Aorta (tissue), 5 donors: Measurements from ENCODE around the gene ADCY10. TPM values are rescaled to one million over a fixed set of nuclear protein-coding genes. Genes with fewer than 3 reads are reported as not detected.
"Not testable (repeated sequence)": the region's sequence is repeated elsewhere in the genome, so short reads cannot be mapped to it uniquely, and the experiment has no call there.

Source experiments
- ATAC-seq: fragments of 200-7000 bp; cut with Tn5 transposase; one replicate; pipeline ENCODE4 v1.9.1; 2022; ENCODE audit warnings: moderate library complexity; ENCODE audit not compliant: low FRiP score
- DNase-seq, 2 donors: peaks; one replicate each; pipeline ENCODE4 v3.0.0-alpha.2; 2020
- H3K27ac ChIP-seq, 2 donors: one replicate each; pipeline ENCODE4 v1.5.1; 2013; ENCODE audit warnings: low read length in 2 of 2, mild to moderate bottlenecking in 2 of 2, moderate library complexity in 2 of 2, control low read depth in 1 of 2, inconsistent platforms in 1 of 2, low read depth in 1 of 2
- H3K27me3 ChIP-seq, 2 donors: one replicate each; pipeline ENCODE4 v1.6.1; 2013; ENCODE audit warnings: control low read depth in 1 of 2, low read length in 1 of 2, mild to moderate bottlenecking in 1 of 2, moderate library complexity in 1 of 2; ENCODE audit not compliant: insufficient read depth in 2 of 2, control insufficient read depth in 1 of 2
- H3K36me3 ChIP-seq, 2 donors: one replicate each; pipeline ENCODE4 v1.6.1; 2013; ENCODE audit warnings: control low read depth in 1 of 2, low read length in 1 of 2, mild to moderate bottlenecking in 1 of 2; ENCODE audit not compliant: insufficient read depth in 2 of 2, control insufficient read depth in 1 of 2
- H3K4me1 ChIP-seq, 2 donors: one replicate each; pipeline ENCODE4 v1.6.1; 2013; ENCODE audit warnings: low read length in 2 of 2, control low read depth in 1 of 2, mild to moderate bottlenecking in 1 of 2, moderate library complexity in 1 of 2; ENCODE audit not compliant: insufficient read depth in 2 of 2, control insufficient read depth in 1 of 2
- H3K4me3 ChIP-seq, 2 donors: one replicate each; pipeline ENCODE4 v1.5.1; 2013; ENCODE audit warnings: low read length in 2 of 2, control low read depth in 1 of 2, mild to moderate bottlenecking in 1 of 2
- H3K9me3 ChIP-seq: one replicate; pipeline ENCODE4 v1.6.1; 2013; ENCODE audit warnings: mild to moderate bottlenecking, low read length; ENCODE audit not compliant: control insufficient read depth
- WGBS, 2 donors: extraction: QIAGEN DNeasy Blood & Tissue Kit; methylation state at CpG; one replicate each; pipeline ENCODE4 v1.1.7; 2013; 5-methylcytosine and 5-hydroxymethylcytosine counted together
- intact Hi-C, 2 donors: fragments of 100-400 bp; cut with DNase I; formaldehyde crosslinking; loops; one replicate each; pipeline versions ENCODE4 v1.14.2 to v1.15.0; 2022
- polyA plus RNA-seq, 2 donors: library from polyadenylated mRNA; stranded (reverse); fragments of 200-250 nt; gene quantifications; one replicate each; pipeline ENCODE4 v1.2.3, GENCODE V29; 2013
- total RNA-seq, 2 donors: library from RNA; stranded (reverse); fragmentation: NEBNext Ultra II Directional; extraction: Animal tissue kit (Norgen Biotek cat#: 25700); gene quantifications; one replicate each; pipeline ENCODE4 v1.2.1, GENCODE V29; 2021
- donor health status: healthy with polysubstance abuse.
- donor health status: Bipolar disorder and iron deficiency.
- donor health status: DM: no; HTN: no; CAD: no.
- donor health status: DM: no; HTN: no; CAD: no.
- donor health status: DM: yes; HTN: yes; CAD: no.

ADCY10 gene
- total and polyA plus RNA-seq, 4 donors: 0.13 to 0.24 (median 0.16) TPM

DNA sequence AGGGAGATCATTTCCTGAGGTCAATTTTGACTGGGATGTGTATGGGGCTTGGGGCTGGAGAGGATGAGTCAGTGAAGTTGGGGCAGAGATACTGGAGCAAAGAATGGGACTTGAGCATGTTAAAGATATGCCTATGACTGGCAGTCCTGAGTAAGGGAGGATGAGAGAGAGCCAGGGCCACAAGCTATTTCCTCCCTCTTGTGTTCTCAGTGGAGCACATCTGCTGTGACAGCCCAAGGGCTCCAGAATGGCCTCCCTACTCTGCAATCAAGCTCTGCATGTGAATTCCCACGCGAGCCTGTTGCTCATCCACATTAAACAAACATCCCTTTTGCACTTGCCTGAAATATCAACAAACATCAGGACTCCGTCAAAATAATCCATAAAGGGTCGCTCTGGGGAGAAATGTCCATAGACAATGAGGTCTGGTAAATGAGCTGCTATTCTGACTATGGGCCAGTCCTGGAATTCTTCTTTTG is 9.2 kb downstream of the ADCY10 start:
- no peaks in the 10 kb centered on the region for H3K9me3 ChIP-seq

DNA sequence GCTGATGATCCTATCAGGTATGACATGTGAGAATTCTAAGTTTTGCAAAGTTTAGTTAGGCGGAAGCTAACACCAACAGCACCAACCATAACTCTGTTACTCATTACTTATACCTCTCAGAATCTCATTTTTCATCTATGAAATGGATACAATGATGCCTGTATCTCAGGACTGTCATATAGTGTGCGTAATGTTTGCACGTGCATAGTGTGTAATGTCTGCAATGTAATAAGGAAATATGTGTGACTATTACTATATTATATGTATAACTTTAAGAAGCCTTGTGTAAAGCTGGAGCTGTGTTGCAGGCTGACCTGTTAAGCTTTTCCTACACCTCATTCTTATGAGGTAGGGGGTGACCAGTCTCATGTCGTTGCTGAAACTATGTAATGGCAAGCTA is 13.0 kb downstream of the ADCY10 start:
- ATAC-seq (no peak), DNase-seq (no peak)
- no peak overlapping the region for H3K4me3 ChIP-seq
- no peaks in the 10 kb centered on the region for H3K4me1 ChIP-seq
- no peaks in the 10 kb centered on the region for H3K27me3 ChIP-seq
- no peaks in the 10 kb centered on the region for H3K9me3 ChIP-seq
- WGBS, 2 donors: 93 to 95% methylated on average over 4 of the region's 4 CpGs
- H3K27ac ChIP-seq: no peak overlapping the region
- H3K36me3 ChIP-seq: no peaks in the 10 kb centered on the region
- intact Hi-C loops: no loop called here

More for the DNA sequence above, 9.2 kb downstream of the ADCY10 start:
- Histone ChIP-seq H3K27ac (no peak overlapping the region), H3K36me3 (no peaks in the 10 kb centered on the region), H3K27me3 (no peaks in the 10 kb centered on the region), H3K4me3 (no peak overlapping the region), H3K4me1 (no peaks in the 10 kb centered on the region)
- ATAC-seq (no peak), DNase-seq (no peak)
- intact Hi-C loops: no loop called here
- 73 to 74% methylated on average over 4 of the region's 4 CpGs for WGBS, 2 donors

DNA sequence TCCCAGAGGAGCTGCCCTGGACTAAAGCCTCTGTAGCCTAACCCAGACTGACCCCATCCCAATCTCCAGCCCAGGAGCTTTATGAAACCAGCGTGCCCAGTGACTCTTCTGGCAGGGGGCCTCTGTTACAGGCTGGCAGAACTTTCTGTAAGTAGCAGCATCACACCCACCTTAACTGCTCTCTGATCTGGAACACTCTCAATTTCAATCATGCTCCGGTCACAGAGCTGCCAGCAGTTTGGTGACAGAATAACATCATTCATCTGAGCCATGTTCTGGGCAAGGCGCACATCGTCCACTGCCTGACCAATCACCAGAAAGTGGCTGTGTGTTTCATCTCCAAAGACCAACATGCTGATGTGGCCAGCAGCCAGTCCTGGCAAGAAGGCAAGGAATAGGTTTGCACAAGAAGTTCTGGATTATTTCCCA is 14.7 kb downstream of the ADCY10 start:
- H3K36me3 ChIP-seq: no peaks in the 10 kb centered on the region
- H3K27me3 ChIP-seq: no peaks in the 10 kb centered on the region
- ATAC-seq (peak; percentile 81), DNase-seq (peak; percentile 85 to 88)
- H3K27ac ChIP-seq: peak overlapping the region; percentile 18 to 39
- intact Hi-C loops: no loop called here
- no peak overlapping the region for H3K4me3 ChIP-seq
- 0 to 5% methylated on average over 4 of the region's 4 CpGs for WGBS, 2 donors
- H3K4me1 ChIP-seq: no peaks in the 10 kb centered on the region
- no peaks in the 10 kb centered on the region for H3K9me3 ChIP-seq

DNA sequence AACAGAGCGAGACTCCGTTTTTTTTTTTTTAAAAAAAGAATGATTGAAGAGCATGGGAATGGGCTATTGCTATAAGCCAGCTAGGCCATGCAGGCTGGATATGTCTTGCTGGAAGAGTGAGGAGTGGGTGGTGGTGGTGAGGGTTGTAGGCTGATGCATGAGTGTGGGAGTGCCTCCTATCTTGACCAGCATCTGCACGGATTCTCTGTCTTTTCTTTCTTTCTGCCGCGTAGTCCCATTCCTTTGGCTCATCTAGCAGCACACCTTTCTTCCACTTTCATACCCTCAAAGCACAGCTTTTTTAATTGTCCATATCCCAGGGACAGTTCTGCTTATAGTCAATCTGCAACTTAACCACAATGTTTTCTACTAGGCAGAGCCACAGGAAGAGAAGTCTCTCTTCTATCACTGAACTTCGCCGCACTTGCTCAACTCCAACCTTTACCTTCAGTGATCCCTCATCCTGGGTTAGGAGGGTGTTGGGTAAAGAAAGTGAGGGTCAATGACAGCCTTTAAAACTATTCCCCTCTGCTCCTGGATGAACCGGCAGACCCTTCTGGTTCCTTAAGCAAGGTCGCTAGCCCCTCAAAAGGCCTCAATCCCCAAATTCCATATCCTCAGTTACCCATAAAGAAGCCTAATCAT is 15.2 kb downstream of the ADCY10 start:
- H3K27ac ChIP-seq: peak overlapping the region; percentile 18 to 39
- intact Hi-C loops: no loop called here

DNA sequence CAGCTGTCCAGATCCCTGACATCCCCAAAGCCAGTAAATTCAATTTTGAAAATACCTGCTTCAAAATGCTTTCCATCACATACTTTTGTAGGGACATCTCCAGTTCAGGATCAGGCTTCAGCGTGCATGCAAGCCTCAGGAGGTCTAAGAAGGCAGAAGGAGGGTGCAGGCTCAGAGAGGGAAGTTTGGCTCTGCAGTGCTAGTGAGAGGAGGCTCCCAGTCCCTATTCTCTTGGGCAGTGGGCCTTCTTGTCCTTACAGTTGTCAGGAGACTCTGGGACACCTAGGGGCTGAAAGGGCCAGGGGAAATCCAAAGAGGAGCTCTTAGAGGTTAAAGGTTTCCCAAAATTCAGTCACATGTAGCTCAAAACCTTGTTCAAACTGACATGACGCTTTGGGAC is 20.1 kb downstream of the ADCY10 start:
- H3K4me1 ChIP-seq: no peaks in the 10 kb centered on the region
- 96 to 97% methylated on average over 2 of the region's 2 CpGs for WGBS, 2 donors
- ATAC-seq (no peak), DNase-seq (no peak)
- H3K27ac ChIP-seq: no peak overlapping the region
- no peaks in the 10 kb centered on the region for H3K36me3 ChIP-seq
- intact Hi-C loops: no loop called here
- H3K4me3 ChIP-seq: no peak overlapping the region
- no peaks in the 10 kb centered on the region for H3K27me3 ChIP-seq
- H3K9me3 ChIP-seq: no peaks in the 10 kb centered on the region

More for the DNA sequence above, 15.2 kb downstream of the ADCY10 start:
- ATAC-seq (no peak), DNase-seq (no peak)
- no peaks in the 10 kb centered on the region for H3K4me1 ChIP-seq
- WGBS, 2 donors: 94 to 98% methylated on average over 9 of the region's 9 CpGs
- H3K36me3 ChIP-seq: no peaks in the 10 kb centered on the region
- H3K9me3 ChIP-seq: no peaks in the 10 kb centered on the region
- no peak overlapping the region for H3K4me3 ChIP-seq
- H3K27me3 ChIP-seq: no peaks in the 10 kb centered on the region

DNA sequence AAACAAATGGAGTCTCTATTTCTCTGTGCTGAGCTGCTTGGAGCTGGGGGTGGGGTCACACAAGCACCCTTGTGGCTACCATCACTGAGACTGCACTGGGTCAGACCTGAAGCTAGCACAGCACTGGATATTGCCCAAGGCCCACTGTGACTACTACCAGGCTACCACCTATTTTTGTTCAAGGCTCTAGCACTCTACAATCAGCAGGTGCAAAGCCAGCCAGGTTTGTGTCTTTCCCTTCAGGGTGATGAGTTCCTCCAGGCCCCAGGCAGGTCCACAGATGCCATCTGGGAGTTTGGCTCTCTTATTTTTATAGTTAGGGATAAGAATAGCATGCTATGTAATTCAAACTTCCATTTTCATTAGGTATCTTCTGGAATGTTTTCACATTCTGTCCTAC is 23.5 kb downstream of the ADCY10 start:
- no peak overlapping the region for H3K4me3 ChIP-seq
- intact Hi-C loops: no loop called here
- no peaks in the 10 kb centered on the region for H3K36me3 ChIP-seq
- DNase-seq (no peak), ATAC-seq (no peak)
- no peaks in the 10 kb centered on the region for H3K27me3 ChIP-seq
- no peak overlapping the region for H3K27ac ChIP-seq
- no peaks in the 10 kb centered on the region for H3K4me1 ChIP-seq
- H3K9me3 ChIP-seq: no peaks in the 10 kb centered on the region

DNA sequence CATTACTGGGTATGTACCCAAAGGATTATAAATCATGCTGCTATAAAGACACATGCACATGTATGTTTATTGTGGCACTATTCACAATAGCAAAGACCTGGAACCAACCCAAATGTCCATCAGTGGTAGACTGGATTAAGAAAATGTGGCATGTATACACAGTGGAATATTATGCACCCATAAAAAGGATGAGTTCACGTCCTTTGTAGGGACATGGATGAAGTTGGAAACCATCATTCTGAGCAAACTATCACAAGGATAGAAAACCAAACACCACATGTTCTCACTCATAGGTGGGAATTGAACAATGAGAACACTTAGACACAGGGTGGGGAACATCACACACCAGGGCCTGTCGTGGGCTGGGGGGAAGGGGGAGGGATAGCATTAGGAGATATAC is 26.7 kb downstream of the ADCY10 start:
- H3K9me3 ChIP-seq, H3K27me3 ChIP-seq, intact Hi-C loops, H3K4me3 ChIP-seq, H3K36me3 ChIP-seq, H3K4me1 ChIP-seq, H3K27ac ChIP-seq, ATAC-seq, DNase-seq: not testable (repeated sequence)
- 92% methylated on average over 2 of the region's 2 CpGs for WGBS, 2 donors

DNA sequence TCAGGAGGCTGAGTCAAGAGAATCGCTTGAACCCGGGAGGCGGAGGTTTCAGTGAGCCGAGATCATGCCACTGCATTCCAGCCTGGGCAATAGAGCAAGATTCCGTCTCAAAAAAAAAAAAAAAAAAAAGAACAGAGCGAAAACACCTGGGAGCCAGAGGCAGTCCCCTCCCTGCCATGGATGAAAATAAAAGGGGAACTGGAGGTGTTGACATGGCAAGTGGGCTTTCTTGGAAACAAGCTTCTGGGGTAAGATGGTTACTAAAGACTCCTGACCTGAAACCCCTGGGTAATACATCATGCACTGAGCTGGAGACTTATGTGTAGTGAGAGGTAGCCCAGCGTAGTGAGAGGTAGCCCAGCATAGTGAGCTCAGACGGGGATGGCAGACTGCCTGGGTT is 31.6 kb downstream of the ADCY10 start:
- ATAC-seq (no peak), DNase-seq (no peak)
- Histone ChIP-seq H3K36me3 (no peaks in the 10 kb centered on the region), H3K4me3 (no peak overlapping the region), H3K9me3 (no peaks in the 10 kb centered on the region), H3K27me3 (no peaks in the 10 kb centered on the region), H3K27ac (no peak overlapping the region), H3K4me1 (no peaks in the 10 kb centered on the region)
- intact Hi-C loops: no loop called here
- WGBS, 2 donors: 97% methylated on average over 8 of the region's 8 CpGs

DNA sequence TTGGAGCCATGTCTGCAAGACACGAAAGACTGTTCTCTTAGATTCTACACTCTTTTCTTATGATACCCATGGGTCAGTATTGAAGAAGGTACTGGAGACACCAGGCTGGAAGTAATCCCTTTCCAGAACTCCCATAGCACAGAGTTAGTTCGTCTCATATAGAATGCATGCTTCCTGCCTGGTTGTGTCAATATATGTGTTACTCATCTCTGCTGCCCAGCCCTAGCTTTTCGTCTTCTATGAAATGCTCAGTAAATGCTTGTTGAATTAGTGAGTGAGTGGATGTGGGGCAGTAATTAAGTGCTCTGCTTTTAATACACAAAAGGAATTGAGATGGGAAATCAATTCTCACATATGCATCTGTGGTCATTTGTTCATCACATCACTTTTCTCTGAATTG is 32.1 kb downstream of the ADCY10 start:
- 94 to 95% methylated on average over 3 of the region's 3 CpGs for WGBS, 2 donors
- Histone ChIP-seq H3K27me3 (no peaks in the 10 kb centered on the region), H3K27ac (no peak overlapping the region), H3K36me3 (no peaks in the 10 kb centered on the region), H3K4me1 (no peaks in the 10 kb centered on the region), H3K9me3 (no peaks in the 10 kb centered on the region), H3K4me3 (no peak overlapping the region)
- ATAC-seq: no peak
- intact Hi-C loops: no loop called here
- no peak for DNase-seq
